ENCODE measurements around the gene TRIM72.

- TF ChIP-seq CTCF (IDR thresholded peaks at IDR 0.05) (no peak), EP300 (IDR thresholded peaks at IDR 0.05) (no peak), POLR2A (IDR thresholded peaks at IDR 0.05) (no peak)
These were observed 42.5 kb downstream of the TRIM72 start for GRCh38 chr16:31256466-31256865.
